ENCODE measurements around the gene MTFP1.

- TF ChIP-seq CTCF (conservative IDR thresholded peaks at IDR 0.05; ENCODE audit: low read depth, low read length) (peak; percentile 75), EZH2phosphoT487 (IDR thresholded peaks at IDR 0.05; ENCODE audit: borderline replicate concordance, low read length) (no peak)
Observed at GRCh38 chr22:30390974-30391691, 34.4 kb upstream of the MTFP1 start.

Data from PC-3 (cell line).